Measurements from ENCODE around the gene OPCML. TPM values are rescaled to one million over a fixed set of nuclear protein-coding genes. Genes with fewer than 3 reads are reported as not detected.

The OPCML gene
- total and polyA plus RNA-seq, 2 donors from 2014 or later = 0.77 to 1.1 TPM

GRCh38 chr11:133350045-133350444 lies 182.3 kb downstream of the OPCML start:
- TF ChIP-seq CTCF (IDR thresholded peaks at IDR 0.05; ENCODE audit: borderline replicate concordance, extremely low read depth, insufficient read depth) = no peak
- no peak overlapping the region for H3K27ac ChIP-seq (ENCODE audit: low read depth in 2 of 2, low read length in 2 of 2)
- no peaks in the 10 kb centered on the region for H3K4me1 ChIP-seq (ENCODE audit: control insufficient read depth in 2 of 3, insufficient read depth in 2 of 3, low read depth in 1 of 3, low read length in 3 of 3)
- H3K9ac ChIP-seq (ENCODE audit: low read length in 3 of 3) = no peak overlapping the region
- FAIRE-seq (no peak), DNase-seq (no peak)
- no peaks in the 10 kb centered on the region for H3K36me3 ChIP-seq (ENCODE audit: control insufficient read depth in 2 of 3, insufficient read depth in 3 of 3, low read length in 3 of 3)
- intact Hi-C loops (cut with DNase I) = no loop called here
- no peaks in the 10 kb centered on the region for H3K9me3 ChIP-seq (ENCODE audit: control insufficient read depth in 2 of 3, insufficient read depth in 1 of 3, low read length in 3 of 3)
- no peaks in the 10 kb centered on the region for H3K27me3 ChIP-seq (ENCODE audit: control insufficient read depth, insufficient read depth, low read length)
- no peak overlapping the region for H3K4me3 ChIP-seq (ENCODE audit: low read length in 3 of 3)

GRCh38 chr11:133347988-133348387 lies 184.3 kb downstream of the OPCML start:
- Histone ChIP-seq H3K36me3 (ENCODE audit: control insufficient read depth in 2 of 3, insufficient read depth in 3 of 3, low read length in 3 of 3) (no peaks in the 10 kb centered on the region), H3K9ac (ENCODE audit: low read length in 3 of 3) (no peak overlapping the region), H3K27ac (ENCODE audit: low read depth in 2 of 2, low read length in 2 of 2) (no peak overlapping the region), H3K9me3 (ENCODE audit: control insufficient read depth in 2 of 3, insufficient read depth in 1 of 3, low read length in 3 of 3) (no peaks in the 10 kb centered on the region), H3K4me3 (ENCODE audit: low read length in 3 of 3) (no peak overlapping the region), H3K4me1 (ENCODE audit: control insufficient read depth in 2 of 3, insufficient read depth in 2 of 3, low read depth in 1 of 3, low read length in 3 of 3) (no peaks in the 10 kb centered on the region), H3K27me3 (ENCODE audit: control insufficient read depth, insufficient read depth, low read length) (no peaks in the 10 kb centered on the region)
- intact Hi-C loops (cut with DNase I) = no loop called here
- DNase-seq (no peak), FAIRE-seq (no peak)
- TF ChIP-seq CTCF (IDR thresholded peaks at IDR 0.05; ENCODE audit: borderline replicate concordance, extremely low read depth, insufficient read depth) = no peak

DNA sequence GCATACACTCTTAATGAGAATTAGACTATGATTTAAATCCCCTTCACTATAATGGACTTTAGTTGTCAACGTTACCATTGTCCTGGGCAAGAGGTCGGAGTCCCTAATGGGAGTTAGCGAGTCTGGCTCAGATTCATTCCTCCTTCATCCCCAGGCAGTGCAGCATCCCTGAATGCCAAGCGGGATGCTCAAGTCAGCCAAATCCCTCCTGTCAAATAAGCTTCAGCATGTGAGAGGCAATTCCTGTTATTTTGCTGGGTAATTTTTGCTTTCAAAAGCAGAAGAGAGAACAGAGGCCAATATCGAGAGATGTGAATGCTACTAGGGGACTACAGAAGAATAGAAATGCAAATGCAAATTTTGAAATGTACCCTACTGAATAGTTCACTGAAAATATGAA lies 186.2 kb downstream of the OPCML start:
- Histone ChIP-seq H3K9me3 (ENCODE audit: control insufficient read depth in 2 of 3, insufficient read depth in 1 of 3, low read length in 3 of 3) (no peaks in the 10 kb centered on the region), H3K27me3 (ENCODE audit: control insufficient read depth, insufficient read depth, low read length) (no peaks in the 10 kb centered on the region), H3K27ac (ENCODE audit: low read depth in 2 of 2, low read length in 2 of 2) (no peak overlapping the region), H3K4me3 (ENCODE audit: low read length in 3 of 3) (no peak overlapping the region), H3K9ac (ENCODE audit: low read length in 3 of 3) (no peak overlapping the region), H3K4me1 (ENCODE audit: control insufficient read depth in 2 of 3, insufficient read depth in 2 of 3, low read depth in 1 of 3, low read length in 3 of 3) (no peaks in the 10 kb centered on the region), H3K36me3 (ENCODE audit: control insufficient read depth in 2 of 3, insufficient read depth in 3 of 3, low read length in 3 of 3) (no peaks in the 10 kb centered on the region)
- DNase-seq (no peak), FAIRE-seq (no peak)
- intact Hi-C loops (cut with DNase I) = no loop called here
- TF ChIP-seq CTCF (IDR thresholded peaks at IDR 0.05; ENCODE audit: borderline replicate concordance, extremely low read depth, insufficient read depth) = no peak

- peak in 1 of 5 donors; percentile 23 for DNase-seq
- no peak overlapping the region for H3K9ac ChIP-seq (ENCODE audit: low read length in 3 of 3)
- TF ChIP-seq CTCF (IDR thresholded peaks at IDR 0.05; ENCODE audit: borderline replicate concordance, extremely low read depth, insufficient read depth) = no peak
- intact Hi-C loops (cut with DNase I) = no loop called here
- H3K27me3 ChIP-seq (ENCODE audit: control insufficient read depth, insufficient read depth, low read length) = no peaks in the 10 kb centered on the region
- no peaks in the 10 kb centered on the region for H3K4me1 ChIP-seq (ENCODE audit: control insufficient read depth in 2 of 3, insufficient read depth in 2 of 3, low read depth in 1 of 3, low read length in 3 of 3)
- no peak overlapping the region for H3K27ac ChIP-seq (ENCODE audit: low read depth in 2 of 2, low read length in 2 of 2)
- H3K4me3 ChIP-seq (ENCODE audit: low read length in 3 of 3) = no peak overlapping the region
- H3K9me3 ChIP-seq (ENCODE audit: control insufficient read depth in 2 of 3, insufficient read depth in 1 of 3, low read length in 3 of 3) = no peaks in the 10 kb centered on the region
- no peak for FAIRE-seq
- no peaks in the 10 kb centered on the region for H3K36me3 ChIP-seq (ENCODE audit: control insufficient read depth in 2 of 3, insufficient read depth in 3 of 3, low read length in 3 of 3)
Observed at GRCh38 chr11:133343951-133344350, 188.3 kb downstream of the OPCML start.

Data from kidney (tissue), 14 donors.